DND-41 (cell line): ENCODE data around the gene MAGT1.

Experiments used
- ATAC-seq: fragments of 200-7000 bp; cut with Tn5 transposase; 3 replicates; pipeline ENCODE4 v1.9.1; 2021; ENCODE audit warnings: low read depth; ENCODE audit not compliant: insufficient read depth
- DNase-seq: peaks from one replicate; pipeline ENCODE4 v3.0.0-alpha.2; 2020
- H2AFZ ChIP-seq: 2 replicates; pipeline ENCODE4 v1.6.0; 2012; ENCODE audit warnings: low read depth, low read length
- H3K27ac ChIP-seq: 2 replicates; pipeline ENCODE4 v1.5.1; 2012; ENCODE audit warnings: low read length, inconsistent platforms
- H3K27me3 ChIP-seq: fragments of 200-600 bp; sonication (generic); 2 replicates; pipeline ENCODE4 v1.6.0; 2012; ENCODE audit warnings: low read length, mild to moderate bottlenecking, inconsistent platforms; ENCODE audit not compliant: insufficient read depth, poor library complexity
- H3K36me3 ChIP-seq: 2 replicates; pipeline ENCODE4 v1.5.1; 2012; ENCODE audit warnings: low read length, inconsistent platforms; ENCODE audit not compliant: insufficient read depth
- H3K4me1 ChIP-seq: 2 replicates; pipeline ENCODE4 v1.5.1; 2012; ENCODE audit warnings: mild to moderate bottlenecking, low read length; ENCODE audit not compliant: insufficient read depth
- H3K4me2 ChIP-seq: 2 replicates; pipeline ENCODE4 v1.6.0; 2012; ENCODE audit warnings: mild to moderate bottlenecking, moderate library complexity, low read length, inconsistent platforms; ENCODE audit not compliant: insufficient read depth
- H3K4me3 ChIP-seq, 2 experiments: fragments of 200-600 bp in 1 of 2; shearing (Covaris generic) in 1 of 2; 2 replicates each; pipeline ENCODE4 v1.5.1; 2012 to 2016; ENCODE audit warnings: inconsistent platforms in 2 of 2, low read length in 2 of 2, mild to moderate bottlenecking in 2 of 2, low read depth in 1 of 2, moderate library complexity in 1 of 2
- H3K79me2 ChIP-seq: 2 replicates; pipeline ENCODE4 v1.6.0; 2012; ENCODE audit warnings: low read length, inconsistent platforms; ENCODE audit not compliant: insufficient read depth
- H3K9ac ChIP-seq: 2 replicates; pipeline ENCODE4 v1.6.0; 2012; ENCODE audit warnings: low read depth, mild to moderate bottlenecking, inconsistent platforms, low read length, moderate library complexity
- H3K9me3 ChIP-seq: 2 replicates; pipeline ENCODE4 v1.5.1; 2012; ENCODE audit warnings: low read length, moderate library complexity, mild to moderate bottlenecking, inconsistent platforms; ENCODE audit not compliant: insufficient read depth, severe bottlenecking
- H4K20me1 ChIP-seq: 2 replicates; pipeline ENCODE4 v1.6.0; 2012; ENCODE audit warnings: low read length; ENCODE audit not compliant: insufficient read depth
- EZH2 ChIP-seq: IDR thresholded peaks from 3 replicates; pipeline ENCODE4 v1.6.1; 2012; ENCODE audit warnings: borderline replicate concordance, low read depth, mild to moderate bottlenecking, moderate library complexity, low read length, inconsistent platforms; ENCODE audit not compliant: severe bottlenecking
- TF ChIP-seq, protein P1 (sequence below): IDR thresholded peaks from 2 replicates; pipeline ENCODE4 v1.5.1; 2012; ENCODE audit warnings: borderline replicate concordance, low read length, moderate library complexity, mild to moderate bottlenecking; ENCODE audit not compliant: poor library complexity, severe bottlenecking; ENCODE audit errors: extremely low read depth

Gene MAGT1

DNA sequence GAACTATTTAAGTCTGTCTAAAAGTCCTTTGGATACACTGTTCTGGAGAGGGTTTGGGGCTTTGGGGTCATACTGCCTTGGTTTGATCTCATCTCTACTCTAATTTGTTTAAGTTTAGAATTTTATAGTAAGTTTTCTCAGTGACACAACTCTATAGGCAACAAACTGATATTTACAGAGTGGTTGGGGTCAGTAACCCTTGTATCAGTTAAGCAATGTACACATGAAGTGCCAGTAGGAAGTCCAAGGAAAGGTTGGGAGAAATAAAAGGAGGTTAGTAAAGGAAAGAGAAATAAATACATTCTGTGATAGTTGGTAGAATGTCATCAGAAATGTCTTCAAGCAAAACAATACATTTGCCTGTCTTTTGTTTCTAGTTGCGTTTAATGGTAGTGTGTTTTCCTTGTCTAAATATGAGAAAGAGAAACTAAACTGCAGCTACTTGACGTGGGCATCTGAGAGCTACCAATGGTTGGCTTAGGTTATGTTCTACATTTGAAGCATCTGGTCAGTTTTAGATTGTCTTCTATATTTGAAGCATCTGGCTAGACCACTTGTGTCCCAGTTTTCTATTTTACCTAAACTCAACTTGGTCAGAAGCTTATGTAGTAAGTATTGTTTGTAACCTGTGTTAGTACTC, 22.2 kb upstream of the MAGT1 start:
- ATAC-seq (peak; percentile 75; the same call in 2 of the 3 replicates), DNase-seq (no peak)
- no peaks in the 10 kb centered on the region for H3K9me3 ChIP-seq
- no peaks in the 10 kb centered on the region for H4K20me1 ChIP-seq
- H3K4me3 ChIP-seq, result peak overlapping the region in 1 of 2 experiments; percentile 39; a peak in 1 of 4 replicates
- H3K27ac ChIP-seq, result peak overlapping the region; percentile 47; the same call in 1 of the 2 replicates
- TF ChIP-seq, protein P1, sequence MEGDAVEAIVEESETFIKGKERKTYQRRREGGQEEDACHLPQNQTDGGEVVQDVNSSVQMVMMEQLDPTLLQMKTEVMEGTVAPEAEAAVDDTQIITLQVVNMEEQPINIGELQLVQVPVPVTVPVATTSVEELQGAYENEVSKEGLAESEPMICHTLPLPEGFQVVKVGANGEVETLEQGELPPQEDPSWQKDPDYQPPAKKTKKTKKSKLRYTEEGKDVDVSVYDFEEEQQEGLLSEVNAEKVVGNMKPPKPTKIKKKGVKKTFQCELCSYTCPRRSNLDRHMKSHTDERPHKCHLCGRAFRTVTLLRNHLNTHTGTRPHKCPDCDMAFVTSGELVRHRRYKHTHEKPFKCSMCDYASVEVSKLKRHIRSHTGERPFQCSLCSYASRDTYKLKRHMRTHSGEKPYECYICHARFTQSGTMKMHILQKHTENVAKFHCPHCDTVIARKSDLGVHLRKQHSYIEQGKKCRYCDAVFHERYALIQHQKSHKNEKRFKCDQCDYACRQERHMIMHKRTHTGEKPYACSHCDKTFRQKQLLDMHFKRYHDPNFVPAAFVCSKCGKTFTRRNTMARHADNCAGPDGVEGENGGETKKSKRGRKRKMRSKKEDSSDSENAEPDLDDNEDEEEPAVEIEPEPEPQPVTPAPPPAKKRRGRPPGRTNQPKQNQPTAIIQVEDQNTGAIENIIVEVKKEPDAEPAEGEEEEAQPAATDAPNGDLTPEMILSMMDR, result no peak
- no peak for TF ChIP-seq EZH2
- no peaks in the 10 kb centered on the region for H3K36me3 ChIP-seq
- peak overlapping the region; percentile 26; the same call in 1 of the 2 replicates for H3K9ac ChIP-seq
- H3K27me3 ChIP-seq, result no peaks in the 10 kb centered on the region
- H2AFZ ChIP-seq, result no peak overlapping the region
- peak overlapping the region; percentile 56 for H3K4me2 ChIP-seq
- peaks cover 28% of the 10 kb centered on the region; the same call in 1 of the 2 replicates for H3K4me1 ChIP-seq
- peaks cover 66% of the 10 kb centered on the region for H3K79me2 ChIP-seq

- Histone ChIP-seq H3K27me3 (no peaks in the 10 kb centered on the region), H2AFZ (peak within 1 kb of the TSS; percentile 79), H3K27ac (peak within 1 kb of the TSS; percentile 83), H3K4me1 (peaks cover 24% of the 10 kb centered on the region; the same call in 1 of the 2 replicates), H3K9ac (peak within 1 kb of the TSS; percentile 63), H3K79me2 (peaks cover 41% of the 10 kb centered on the region), H4K20me1 (no peaks in the 10 kb centered on the region), H3K36me3 (no peaks in the 10 kb centered on the region; the same call in 1 of the 2 replicates), H3K4me3 (peak within 1 kb of the TSS; percentile 77), H3K9me3 (no peaks in the 10 kb centered on the region), H3K4me2 (peak within 1 kb of the TSS; percentile 86)
- TF ChIP-seq, protein P1, result peak; percentile 78
- no peak for TF ChIP-seq EZH2
- ATAC-seq (peak; percentile 93), DNase-seq (peak; percentile 95)
Measured at GRCh38 chrX:77910108-77910840, 15.0 kb upstream of the MAGT1 start, which contains the start of gene ATP7A. Gene ATP7A (plus strand): TSS chrX:77910693. CDS start chrX:77971642, 60,949 bp downstream.

DNA sequence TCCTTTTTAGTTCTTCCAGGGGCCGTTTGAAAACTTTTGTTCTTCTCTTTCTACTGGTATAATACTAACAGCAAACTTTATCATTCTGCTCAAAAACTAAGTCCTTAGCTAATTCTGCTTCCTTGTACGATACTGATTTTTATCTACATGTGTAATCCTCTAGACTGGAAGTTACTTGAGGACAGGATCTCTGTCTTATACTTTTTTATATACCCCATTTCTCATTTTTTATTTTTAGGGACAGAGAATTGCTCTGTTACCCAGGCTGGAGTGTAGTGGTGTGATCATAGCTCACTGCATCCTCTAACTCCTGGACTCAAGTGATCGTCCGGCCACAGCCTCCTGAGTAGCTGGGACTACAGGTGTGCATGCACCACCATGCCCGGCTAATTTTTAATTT, 6.3 kb upstream of the MAGT1 start:
- Histone ChIP-seq H3K27me3 (no peaks in the 10 kb centered on the region), H2AFZ (no peak overlapping the region), H3K36me3 (peaks cover 33% of the 10 kb centered on the region), H3K4me3 (peak overlapping the region in 1 of 2 experiments; percentile 78; a peak in 1 of 4 replicates), H3K4me2 (peak overlapping the region; percentile 73), H4K20me1 (no peaks in the 10 kb centered on the region), H3K27ac (no peak overlapping the region), H3K79me2 (peaks cover 40% of the 10 kb centered on the region), H3K4me1 (peaks cover 29% of the 10 kb centered on the region), H3K9me3 (no peaks in the 10 kb centered on the region), H3K9ac (0 out of 2 replicates have a peak overlapping the region, but pooled peaks have one; percentile 66)
- ATAC-seq (no peak), DNase-seq (no peak)
- TF ChIP-seq EZH2, result no peak
- TF ChIP-seq, protein P1, result no peak
